NCI-H146 treated with DMSO at 0.1 percent for 48 hours (cell line): ENCODE results near the gene CFAP58.
A peak's percentile ranks its signal among the peaks of the same experiment; 100 is the strongest.
"Not testable (repeated sequence)": the region's sequence is repeated elsewhere in the genome, so short reads cannot be mapped to it uniquely, and the experiment has no call there.

Experiments used
- DNase-seq: peaks from one replicate; lab custom pipeline; 2025; ENCODE audit not compliant: unreplicated experiment; lab: John Stamatoyannopoulos, UW

CFAP58 gene

GRCh38 chr10:104433669-104434068, 80.0 kb downstream of the CFAP58 start:
- no peak for DNase-seq

GRCh38 chr10:104434601-104435000, 81.0 kb downstream of the CFAP58 start:
- no peak for DNase-seq

GRCh38 chr10:104435822-104436221, 82.2 kb downstream of the CFAP58 start:
- no peak for DNase-seq

DNA sequence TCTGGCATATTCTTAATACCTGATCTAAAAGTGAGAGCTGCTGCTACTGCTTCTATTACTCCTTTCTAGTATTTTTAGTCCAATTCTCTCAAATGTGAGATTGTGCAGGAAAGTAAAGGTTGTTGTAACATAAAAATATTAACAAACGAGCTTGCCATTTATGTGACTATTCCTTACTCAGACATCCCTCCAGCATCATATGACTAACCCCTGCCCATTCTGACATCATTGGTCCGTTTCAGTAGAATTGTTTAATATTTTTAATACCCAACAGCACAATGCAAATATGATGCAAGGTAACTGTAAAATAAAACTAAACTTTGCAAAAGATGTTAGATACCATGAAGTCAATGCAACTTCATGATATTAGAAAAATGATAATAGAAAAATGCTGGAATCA, 83.6 kb downstream of the CFAP58 start:
- no peak for DNase-seq

DNA sequence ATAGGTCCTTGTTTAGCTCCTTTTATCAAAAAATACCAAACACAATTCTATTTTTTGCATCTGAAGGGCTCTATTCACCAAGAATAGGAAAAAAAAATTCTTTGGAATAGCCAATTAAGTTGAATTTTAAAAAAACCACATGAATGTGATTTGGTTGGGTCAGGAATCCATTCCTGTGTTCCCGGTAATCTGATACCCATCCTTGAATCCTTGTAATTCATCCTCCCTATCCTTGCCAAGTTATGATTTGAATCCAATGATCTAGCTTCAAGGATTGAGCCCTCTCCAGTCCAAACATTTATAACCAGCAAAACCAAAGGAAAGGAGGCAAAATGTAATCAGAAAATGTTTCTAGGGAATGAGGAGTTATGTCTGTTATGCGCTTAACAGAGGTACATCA, 86.6 kb downstream of the CFAP58 start:
- DNase-seq, result no peak

- DNase-seq, result no peak
Observed at GRCh38 chr10:104441329-104442000, 87.8 kb downstream of the CFAP58 start.

DNA sequence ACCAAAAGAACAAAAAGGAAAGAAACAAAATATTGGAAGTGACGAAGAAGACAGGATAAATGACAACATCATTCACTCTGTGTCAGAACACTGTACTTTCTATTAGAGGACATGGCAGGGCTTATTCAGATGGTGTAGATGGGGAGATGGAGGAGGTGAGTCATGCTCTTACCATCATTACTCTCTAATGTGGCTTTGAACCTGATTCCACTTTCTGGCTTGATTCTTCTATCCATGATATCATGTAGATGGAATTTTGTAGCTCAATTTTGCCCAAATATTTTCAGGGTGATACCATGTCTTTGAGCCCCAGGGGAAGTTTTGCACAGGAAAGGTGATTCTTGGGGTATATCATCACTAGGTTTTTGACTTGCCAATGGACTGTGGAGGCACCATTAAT, 91.7 kb downstream of the CFAP58 start:
- DNase-seq, result no peak

DNA sequence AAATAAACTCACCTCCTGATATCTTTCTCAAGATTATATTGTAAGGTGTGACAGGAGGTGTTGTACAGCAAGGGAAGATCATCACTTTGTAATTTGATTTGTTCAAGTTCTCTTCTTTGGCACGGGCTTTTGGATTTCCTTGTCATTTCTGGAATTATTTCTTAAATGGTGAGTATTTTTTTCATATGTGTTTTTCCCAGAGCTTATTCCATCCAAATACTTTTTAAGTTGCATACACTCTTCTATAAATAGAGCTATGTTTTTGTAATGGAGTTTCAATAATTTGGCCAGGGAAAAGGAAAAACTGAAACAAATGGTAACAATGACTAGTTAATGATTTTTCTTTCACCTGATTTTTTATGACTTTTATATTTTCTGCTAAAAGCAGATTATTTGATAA, 92.5 kb downstream of the CFAP58 start:
- DNase-seq, result no peak

DNA sequence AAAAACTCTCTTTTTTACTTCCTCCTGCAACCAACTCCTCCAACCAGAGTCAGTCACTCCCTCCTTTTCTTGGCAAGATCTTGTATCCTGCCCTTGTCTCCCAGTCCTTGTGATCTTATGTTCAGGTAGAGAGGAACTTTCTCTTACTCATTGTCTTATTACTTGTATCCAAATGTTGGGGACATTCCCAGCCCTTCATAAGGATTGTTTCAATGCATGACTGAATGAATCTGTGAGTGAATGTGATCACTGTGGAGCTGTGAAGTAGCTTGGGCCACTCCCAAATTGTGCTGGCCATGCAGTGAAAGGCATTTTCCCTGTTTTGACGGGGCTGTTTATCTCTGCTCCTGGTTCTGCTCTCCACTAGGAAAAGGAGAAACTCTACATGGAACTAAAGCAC, 93.7 kb downstream of the CFAP58 start:
- DNase-seq, result no peak

GRCh38 chr10:104447906-104448305, 94.3 kb downstream of the CFAP58 start:
- DNase-seq, result no peak

DNA sequence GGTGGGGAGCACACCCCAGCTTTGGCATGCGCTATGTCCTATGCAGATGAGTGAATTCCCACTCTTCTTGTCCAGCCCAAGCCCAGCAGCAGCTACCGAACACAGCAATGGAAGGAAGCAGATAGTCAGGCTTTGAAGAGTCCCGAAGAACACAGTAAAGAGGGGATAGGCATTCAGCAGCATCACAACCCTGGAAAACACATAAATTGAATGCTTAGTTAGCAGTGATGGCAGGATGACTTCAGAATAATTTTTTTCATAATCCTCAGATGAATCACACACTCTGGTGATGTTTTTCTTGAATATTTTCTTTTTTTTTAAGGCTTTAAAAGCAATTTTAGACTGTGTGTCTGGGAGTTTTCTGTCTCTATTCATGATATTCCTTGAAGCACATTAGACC, 95.8 kb downstream of the CFAP58 start:
- DNase-seq, result no peak

- DNase-seq, result no peak
Observed at GRCh38 chr10:104450490-104450889, 96.9 kb downstream of the CFAP58 start.

DNA sequence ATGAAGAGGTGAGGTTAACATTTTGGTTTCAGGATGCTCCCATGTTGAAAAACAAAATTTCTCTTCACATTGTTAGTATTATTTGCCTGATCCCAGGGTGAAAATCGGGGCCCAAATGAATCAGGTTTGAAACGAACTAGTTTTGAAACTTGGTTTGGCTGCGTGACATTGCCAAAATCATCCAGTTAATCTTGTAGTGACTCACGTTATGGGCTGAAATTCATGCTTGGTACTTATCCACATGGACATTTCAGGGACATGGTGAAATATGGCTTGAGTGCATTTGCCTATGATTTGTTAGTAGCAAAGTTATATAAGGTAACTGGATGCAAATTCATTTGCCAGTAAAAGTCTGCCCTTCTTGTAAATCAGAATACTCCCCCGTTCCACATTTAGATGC, 97.3 kb downstream of the CFAP58 start:
- no peak for DNase-seq

DNA sequence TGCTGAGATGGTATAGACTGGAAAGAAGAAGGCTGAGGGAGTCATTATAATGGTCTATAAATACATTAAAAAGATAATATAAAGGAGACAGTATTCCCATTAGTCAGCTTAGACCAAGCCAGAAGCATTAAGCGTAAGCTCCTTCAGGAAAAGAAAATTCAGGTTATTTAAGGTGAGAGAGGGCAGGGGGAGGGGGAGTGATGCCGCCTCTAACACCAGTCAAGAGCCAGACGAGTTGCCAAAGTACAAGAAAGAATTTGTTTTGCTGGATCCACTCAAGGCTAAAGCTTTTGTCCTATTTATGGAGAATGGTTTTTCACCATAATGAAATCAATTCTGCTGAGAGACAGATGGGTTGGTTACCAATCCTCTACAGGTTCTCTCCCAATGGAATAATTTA, 99.3 kb downstream of the CFAP58 start:
- no peak for DNase-seq

DNA sequence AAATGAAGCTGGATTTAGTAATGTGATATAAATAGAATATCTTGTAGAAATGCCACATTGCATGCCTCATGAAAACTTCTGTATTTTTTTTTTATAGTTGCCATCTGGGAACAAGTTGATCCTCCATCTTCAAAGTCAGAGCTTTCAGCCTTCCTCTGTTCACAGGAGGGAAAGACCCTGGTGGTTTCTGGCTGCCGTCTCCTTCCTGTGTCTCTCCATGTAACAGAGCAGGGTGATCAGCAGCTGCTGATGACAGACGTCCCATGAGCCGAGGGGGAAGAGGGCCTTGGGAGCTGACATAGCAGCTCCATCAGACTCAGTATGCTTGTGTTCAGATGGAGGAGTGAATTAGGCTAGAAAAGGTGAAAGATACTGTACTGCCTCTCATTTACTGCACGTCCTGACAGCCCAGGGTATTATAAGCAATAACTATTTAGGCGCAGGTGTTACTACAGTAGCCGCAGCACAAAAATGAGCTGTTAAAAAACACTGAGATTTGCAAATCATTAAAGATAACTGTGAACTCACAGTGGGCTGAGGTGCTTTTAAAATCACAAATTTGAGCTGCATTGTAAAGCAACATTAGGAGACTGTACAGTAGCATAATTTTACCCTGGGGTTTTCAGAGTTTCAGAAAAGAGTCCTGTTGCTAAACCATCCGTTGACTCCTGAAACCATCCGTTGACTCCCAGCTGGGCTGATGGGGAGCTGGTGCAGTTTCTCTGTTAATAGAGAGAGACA, 103.3 kb downstream of the CFAP58 start:
- DNase-seq, result no peak

DNA sequence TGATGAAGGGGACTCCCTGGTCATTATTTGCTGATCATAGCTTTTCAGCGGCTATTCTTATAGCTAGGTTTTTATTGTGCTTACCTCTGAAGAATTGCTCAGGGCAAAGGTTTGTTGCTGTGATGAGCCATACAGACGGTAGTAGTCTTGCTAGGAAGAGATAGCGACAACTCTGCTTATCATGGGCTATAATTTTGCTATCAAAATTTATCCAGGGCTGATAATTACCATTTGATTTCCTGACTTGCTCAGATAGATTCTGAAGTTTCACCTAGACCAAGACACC, 103.9 kb downstream of the CFAP58 start:
- DNase-seq, result no peak

- DNase-seq, result not testable (repeated sequence)
Observed at GRCh38 chr10:104465575-104465974, 111.9 kb downstream of the CFAP58 start.

- not testable (repeated sequence) for DNase-seq
Observed at GRCh38 chr10:104468818-104469217, 115.2 kb downstream of the CFAP58 start.

GRCh38 chr10:104472505-104472904, 118.9 kb downstream of the CFAP58 start:
- no peak for DNase-seq

- no peak for DNase-seq
Observed at GRCh38 chr10:104472957-104473745, 119.5 kb downstream of the CFAP58 start.

DNA sequence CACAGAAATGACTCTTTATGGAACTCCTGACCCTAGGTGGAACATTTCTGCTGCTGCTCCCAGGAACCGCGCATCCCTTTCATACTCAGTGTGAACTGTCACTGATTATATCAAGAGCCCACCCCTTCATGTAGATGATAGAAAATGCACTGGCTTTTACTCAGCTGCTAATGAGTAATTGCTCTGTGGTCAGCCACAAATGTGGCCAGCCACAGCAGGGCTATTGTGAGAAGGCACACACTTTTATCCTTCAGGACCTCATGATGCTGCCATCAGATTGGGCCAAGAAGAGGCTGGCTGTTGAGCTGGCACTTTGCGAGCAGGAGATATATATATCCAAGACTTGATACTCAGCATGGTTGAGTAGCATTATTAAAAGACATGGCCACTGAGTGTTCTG, 124.7 kb downstream of the CFAP58 start:
- no peak for DNase-seq

- DNase-seq, result peak; percentile 77
Observed at GRCh38 chr10:104479906-104480593, 126.4 kb downstream of the CFAP58 start.
